Skeletal muscle satellite cell (primary cell): Measurements from ENCODE around the gene TTC33.
A peak's percentile ranks its signal among the peaks of the same experiment; 100 is the strongest.

Source experiments
- H3K27me3 ChIP-seq: 2 replicates; pipeline ENCODE4 v1.7.0; 2013; ENCODE audit warnings: low read length; ENCODE audit not compliant: control insufficient read depth, insufficient read depth
- H3K36me3 ChIP-seq: 2 replicates; pipeline ENCODE4 v1.7.0; 2013; ENCODE audit warnings: mild to moderate bottlenecking, control low read depth, low read length; ENCODE audit not compliant: insufficient read depth
- H3K4me1 ChIP-seq: 2 replicates; pipeline ENCODE4 v1.7.0; 2013; ENCODE audit warnings: low read length; ENCODE audit not compliant: control insufficient read depth, insufficient read depth
- H3K4me2 ChIP-seq: 2 replicates; pipeline ENCODE4 v1.7.0; 2013; ENCODE audit warnings: mild to moderate bottlenecking, low read length
- H3K4me3 ChIP-seq: 2 replicates; pipeline ENCODE4 v1.7.0; 2013; ENCODE audit warnings: low read length
- H3K9ac ChIP-seq: 2 replicates; pipeline ENCODE4 v1.7.0; 2013; ENCODE audit warnings: mild to moderate bottlenecking, low read depth, low read length, moderate library complexity
- H3K9me3 ChIP-seq: replicated peaks from 2 replicates; pipeline ENCODE4 v1.7.0; 2013; ENCODE audit warnings: mild to moderate bottlenecking, control low read depth, low read length

The TTC33 gene

DNA sequence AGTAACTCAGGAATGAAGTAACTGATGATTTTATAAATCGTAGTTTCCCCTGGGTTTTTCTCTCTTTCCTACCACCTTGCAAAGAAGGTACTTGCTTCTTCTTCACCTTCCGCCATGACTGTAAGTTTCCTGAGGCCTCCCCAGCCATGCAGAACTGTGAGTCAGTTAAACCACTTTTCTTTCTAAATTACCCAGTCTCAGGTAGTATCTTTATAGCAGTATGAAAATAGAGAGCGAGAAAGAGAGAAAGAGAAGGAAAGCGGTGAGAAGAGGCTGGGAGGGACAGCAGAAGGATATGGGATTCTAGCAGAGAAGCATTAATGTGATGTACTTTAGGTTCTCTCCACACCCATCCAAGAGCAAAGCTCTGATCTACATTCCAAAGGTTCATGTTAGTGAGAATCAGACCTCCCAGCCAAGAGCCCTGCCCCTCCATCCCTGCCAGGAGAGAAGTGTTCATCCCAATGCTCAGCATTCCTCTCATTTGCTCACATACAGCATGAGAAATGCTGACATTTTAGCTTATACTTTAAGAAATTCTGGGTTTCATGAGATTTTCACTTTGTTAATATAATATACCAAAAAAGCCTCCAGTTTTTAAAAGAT lies 261.0 kb downstream of the TTC33 start:
- Histone ChIP-seq H3K4me1 (peaks cover 20% of the 10 kb centered on the region), H3K9ac (no peak overlapping the region), H3K4me3 (no peak overlapping the region), H3K4me2 (no peak overlapping the region), H3K27me3 (no peaks in the 10 kb centered on the region), H3K9me3 (no peaks in the 10 kb centered on the region), H3K36me3 (no peaks in the 10 kb centered on the region)

DNA sequence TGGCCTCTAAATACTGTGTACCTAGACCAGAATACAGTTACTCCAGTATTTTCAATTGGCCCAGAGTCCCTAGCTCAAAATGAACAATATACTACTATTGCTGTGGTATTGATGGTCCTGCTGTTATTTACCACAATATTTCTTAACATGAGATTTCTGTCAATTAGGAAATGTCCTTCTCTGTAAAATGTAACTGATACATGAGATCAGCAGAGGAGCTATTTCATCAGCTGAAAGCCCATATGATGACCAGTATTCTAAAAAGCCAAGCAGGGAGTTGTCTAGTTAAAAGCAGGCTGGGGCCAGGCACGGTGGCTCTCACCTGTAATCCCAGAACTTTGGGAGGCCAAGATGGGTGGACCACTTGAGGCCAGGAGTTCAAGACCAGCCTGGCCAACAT lies 263.7 kb downstream of the TTC33 start:
- no peak overlapping the region for H3K4me3 ChIP-seq
- H3K4me2 ChIP-seq: no peak overlapping the region
- H3K36me3 ChIP-seq: no peaks in the 10 kb centered on the region
- no peak overlapping the region for H3K9ac ChIP-seq
- peaks cover 14% of the 10 kb centered on the region for H3K4me1 ChIP-seq
- H3K27me3 ChIP-seq: no peaks in the 10 kb centered on the region
- H3K9me3 ChIP-seq: no peaks in the 10 kb centered on the region

DNA sequence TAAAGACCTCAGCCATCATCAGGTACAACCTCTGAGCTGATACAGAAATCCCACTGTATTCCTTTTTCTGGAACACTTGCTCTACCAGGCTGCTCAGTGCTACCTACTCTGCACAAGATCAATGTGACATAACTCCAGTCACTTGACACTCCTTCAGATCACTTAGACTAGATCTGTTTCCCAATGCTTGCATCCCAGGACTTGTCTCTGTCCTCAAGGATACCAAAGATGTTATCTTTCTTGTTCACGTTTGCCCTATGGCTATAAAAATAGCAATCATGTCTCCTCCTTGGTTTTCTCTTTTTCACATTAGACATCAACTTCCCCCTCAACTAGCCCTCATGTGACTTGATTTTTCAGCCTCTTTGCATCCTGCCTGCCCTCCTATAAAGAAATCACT lies 264.1 kb downstream of the TTC33 start:
- Histone ChIP-seq H3K4me3 (no peak overlapping the region), H3K9ac (no peak overlapping the region), H3K4me2 (no peak overlapping the region), H3K36me3 (no peaks in the 10 kb centered on the region), H3K4me1 (peaks cover 14% of the 10 kb centered on the region), H3K9me3 (no peaks in the 10 kb centered on the region), H3K27me3 (no peaks in the 10 kb centered on the region)

DNA sequence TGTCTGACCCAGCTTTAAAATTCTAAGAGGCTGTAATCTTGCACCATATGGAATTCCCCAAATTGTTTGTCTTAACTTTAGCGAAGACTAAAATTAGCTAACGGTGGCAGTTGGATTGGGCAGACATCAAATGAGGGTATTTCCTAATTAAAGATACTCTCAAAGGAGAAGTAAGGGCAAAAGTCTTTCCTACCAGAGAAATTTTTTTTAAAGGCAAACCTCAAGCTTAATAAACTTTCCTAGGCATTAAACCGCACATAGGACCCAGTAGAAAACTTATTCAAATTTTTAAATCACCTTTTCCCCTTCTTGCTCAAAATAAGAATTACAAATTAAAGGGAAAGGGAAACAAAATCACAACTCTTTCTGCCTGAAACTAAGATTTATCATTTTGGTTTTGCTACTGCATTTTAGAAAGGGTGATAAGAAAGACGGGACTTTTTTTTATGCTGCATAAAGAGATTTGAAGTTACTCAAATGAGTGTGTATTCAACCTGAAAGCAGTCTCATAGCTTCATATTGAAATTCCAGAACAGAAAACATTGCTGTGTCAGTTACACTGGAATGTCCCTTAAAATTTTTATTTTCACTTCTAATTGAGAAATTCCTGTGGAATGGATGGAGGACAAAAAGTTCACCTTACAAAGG lies 265.2 kb downstream of the TTC33 start:
- peak overlapping the region; percentile 49 for H3K4me2 ChIP-seq
- H3K36me3 ChIP-seq: no peaks in the 10 kb centered on the region
- H3K4me1 ChIP-seq: peaks cover 15% of the 10 kb centered on the region

DNA sequence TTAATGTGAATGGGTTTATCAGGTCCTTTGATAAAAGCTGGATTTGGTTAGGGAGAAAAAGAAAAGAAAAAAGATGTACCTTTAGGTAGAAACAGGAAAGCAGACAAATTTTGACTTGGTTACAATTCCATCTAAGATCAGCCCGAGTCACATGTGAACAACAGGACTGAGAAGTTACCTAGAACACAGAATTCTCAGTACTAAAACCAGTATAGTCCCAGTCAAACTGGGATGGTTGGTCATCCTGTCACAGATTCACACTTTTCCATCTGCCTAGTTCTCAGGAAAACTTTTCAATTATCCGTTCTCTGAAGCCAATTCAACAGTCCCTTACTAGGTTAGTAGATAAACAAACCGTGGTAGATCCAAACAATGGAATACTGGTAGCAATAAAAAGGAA lies 266.3 kb downstream of the TTC33 start:
- Histone ChIP-seq H3K4me2 (no peak overlapping the region), H3K36me3 (no peaks in the 10 kb centered on the region), H3K9ac (no peak overlapping the region), H3K4me3 (no peak overlapping the region), H3K4me1 (peaks cover 20% of the 10 kb centered on the region), H3K9me3 (no peaks in the 10 kb centered on the region), H3K27me3 (no peaks in the 10 kb centered on the region)

More for the DNA sequence above, 265.2 kb downstream of the TTC33 start:
- Histone ChIP-seq H3K27me3 (no peaks in the 10 kb centered on the region), H3K9ac (peak overlapping the region; percentile 41), H3K4me3 (no peak overlapping the region), H3K9me3 (no peaks in the 10 kb centered on the region)

DNA sequence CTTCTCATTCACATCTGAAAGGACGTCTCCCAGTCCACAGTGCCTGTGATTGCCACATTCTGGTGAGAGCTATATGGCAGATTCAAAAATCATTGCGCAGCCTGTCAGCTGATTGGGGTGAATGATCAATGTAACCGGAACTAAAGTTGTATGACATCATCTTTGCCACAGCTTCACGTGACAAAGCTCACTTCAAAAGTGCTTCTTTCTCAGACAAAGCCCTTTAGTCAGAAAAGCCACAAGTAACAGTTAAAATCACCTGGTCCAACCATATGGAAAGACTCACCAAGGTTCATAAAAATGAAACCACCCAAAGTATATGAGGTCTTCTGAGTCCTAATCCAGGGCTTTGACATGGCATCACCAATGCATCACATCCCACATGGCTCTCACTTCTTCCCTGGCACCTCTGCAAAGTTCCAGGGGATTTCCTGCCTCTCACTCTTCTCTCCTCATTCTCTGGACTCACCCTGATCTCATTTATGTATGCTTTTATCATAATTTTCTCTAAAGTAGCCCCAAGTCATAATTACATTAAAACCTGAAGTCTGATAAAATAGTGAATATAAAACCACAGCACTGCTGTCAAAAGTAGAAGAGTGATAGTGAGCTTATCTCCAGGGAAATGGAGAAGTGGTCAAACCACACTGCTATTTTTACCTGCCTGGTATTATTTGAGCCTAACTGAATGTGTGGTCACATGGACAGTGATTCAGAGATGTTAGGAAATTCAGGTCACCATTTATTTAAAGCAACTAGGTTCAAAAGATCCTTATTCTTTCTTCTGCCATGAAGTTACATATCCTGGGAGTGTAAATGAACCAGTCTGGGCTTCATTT lies 269.1 kb downstream of the TTC33 start:
- H3K4me2 ChIP-seq: no peak overlapping the region

DNA sequence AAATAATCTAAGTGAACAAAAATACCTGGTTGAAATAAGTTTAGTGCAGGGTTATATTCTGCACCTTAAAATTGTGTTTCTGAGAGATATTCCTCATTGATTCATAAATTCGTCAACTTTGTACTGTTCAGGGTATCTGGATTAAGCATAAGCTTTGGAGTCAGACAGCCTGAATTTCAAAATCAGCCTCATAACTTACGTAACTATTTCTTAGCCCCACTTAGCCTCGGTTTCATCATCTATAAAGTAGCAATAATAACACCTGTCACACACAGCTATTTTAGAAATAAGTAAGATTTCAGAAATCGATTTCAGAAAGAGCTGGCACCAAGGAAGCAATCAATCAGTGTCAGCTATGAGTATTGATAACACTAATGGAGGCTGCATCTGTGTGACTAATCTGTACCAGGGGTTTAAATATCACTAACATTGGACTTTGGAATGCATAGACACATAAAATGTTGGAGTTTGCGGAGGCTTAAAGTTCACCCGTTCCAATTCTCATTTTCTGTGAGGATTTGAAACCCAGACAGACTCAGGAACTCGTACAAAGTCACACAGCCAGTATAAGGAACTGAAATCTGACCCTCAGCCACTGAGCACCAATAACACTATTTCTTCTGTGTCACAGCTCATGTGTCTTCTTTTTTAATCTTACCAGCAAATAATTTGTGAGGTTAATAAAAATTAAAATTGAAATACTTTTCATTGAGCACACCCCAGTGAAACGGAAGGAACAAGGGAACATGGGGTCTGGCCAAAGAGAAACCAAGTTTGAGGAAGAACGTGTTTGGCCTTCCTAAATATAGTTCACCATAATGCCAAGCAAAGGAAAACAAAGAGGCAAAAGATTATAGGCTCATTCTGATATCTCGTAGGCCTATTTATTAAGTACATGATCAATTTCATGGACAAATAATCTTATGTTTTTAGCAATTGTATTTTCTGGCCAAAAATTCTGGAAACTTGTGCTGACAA lies 270.5 kb downstream of the TTC33 start:
- Histone ChIP-seq H3K4me3 (no peak overlapping the region), H3K36me3 (no peaks in the 10 kb centered on the region), H3K9ac (no peak overlapping the region), H3K27me3 (no peaks in the 10 kb centered on the region), H3K4me1 (peaks cover 8% of the 10 kb centered on the region), H3K9me3 (no peaks in the 10 kb centered on the region), H3K4me2 (peak overlapping the region; percentile 11)

More for the DNA sequence above, 269.1 kb downstream of the TTC33 start:
- Histone ChIP-seq H3K36me3 (no peaks in the 10 kb centered on the region), H3K9me3 (no peaks in the 10 kb centered on the region), H3K9ac (no peak overlapping the region), H3K4me1 (peaks cover 20% of the 10 kb centered on the region), H3K27me3 (no peaks in the 10 kb centered on the region), H3K4me3 (no peak overlapping the region)

DNA sequence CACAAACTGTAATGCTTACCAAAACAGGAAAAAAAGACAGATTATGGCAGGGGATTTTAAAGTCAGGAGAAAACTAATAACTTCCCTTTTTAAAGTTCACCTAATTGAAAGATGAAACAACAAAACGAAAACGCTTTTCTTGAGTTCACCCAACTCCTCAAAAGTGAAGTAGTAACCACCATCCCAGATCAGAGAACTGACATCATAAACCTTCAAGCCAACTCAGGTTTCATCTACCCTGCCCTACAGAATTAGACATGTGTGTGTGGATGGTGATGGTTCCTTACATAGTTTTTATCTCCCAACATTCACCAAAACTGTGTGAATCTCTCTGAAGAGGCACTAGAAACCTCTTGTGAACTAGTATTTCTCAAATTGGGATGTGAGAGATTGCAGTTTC lies 271.3 kb downstream of the TTC33 start:
- H3K9ac ChIP-seq: no peak overlapping the region
- no peak overlapping the region for H3K4me2 ChIP-seq
- H3K9me3 ChIP-seq: no peaks in the 10 kb centered on the region
- peaks cover 6% of the 10 kb centered on the region for H3K4me1 ChIP-seq
- H3K27me3 ChIP-seq: no peaks in the 10 kb centered on the region
- H3K4me3 ChIP-seq: no peak overlapping the region
- no peaks in the 10 kb centered on the region for H3K36me3 ChIP-seq

DNA sequence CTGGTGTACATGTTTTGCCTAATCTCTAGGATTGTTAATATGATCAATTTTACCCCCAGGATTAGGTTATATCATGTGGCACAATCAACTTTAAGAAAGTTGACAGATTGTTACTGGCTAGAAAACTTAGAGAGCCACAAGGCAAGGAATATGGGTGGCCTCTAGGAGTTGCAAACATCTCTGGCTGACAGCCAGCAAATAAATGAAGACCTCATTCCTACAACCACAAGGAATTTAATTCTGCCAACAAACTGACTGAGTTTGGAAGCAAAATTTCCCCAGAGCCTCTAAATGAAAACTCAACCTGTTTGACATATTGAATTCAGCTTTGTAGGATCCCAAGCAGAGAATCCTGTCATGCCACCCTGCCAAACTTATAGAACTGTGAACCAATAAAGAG lies 272.4 kb downstream of the TTC33 start:
- peaks cover 15% of the 10 kb centered on the region for H3K4me1 ChIP-seq
- no peaks in the 10 kb centered on the region for H3K9me3 ChIP-seq
- no peaks in the 10 kb centered on the region for H3K36me3 ChIP-seq
- H3K4me3 ChIP-seq: no peak overlapping the region
- no peaks in the 10 kb centered on the region for H3K27me3 ChIP-seq
- no peak overlapping the region for H3K9ac ChIP-seq
- H3K4me2 ChIP-seq: no peak overlapping the region

DNA sequence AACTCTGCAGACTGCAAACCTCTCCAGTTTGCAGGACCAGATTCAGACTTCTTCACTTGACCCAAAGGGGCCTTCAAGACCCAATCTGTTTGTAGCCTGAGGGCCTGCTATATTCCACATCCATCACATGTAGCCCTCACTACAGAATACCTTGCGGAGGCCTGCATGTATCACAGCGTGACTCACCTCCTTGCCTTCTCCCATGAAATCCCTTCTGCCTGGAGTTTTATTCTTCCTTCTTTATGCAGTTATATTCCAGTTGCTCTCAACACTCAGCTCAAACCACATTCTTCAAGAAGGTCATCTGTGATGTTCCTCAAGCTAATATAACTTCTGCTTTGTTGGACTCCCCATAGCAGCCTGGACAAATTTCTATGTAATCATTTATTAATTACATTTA lies 274.5 kb downstream of the TTC33 start:
- H3K4me2 ChIP-seq: no peak overlapping the region
- peaks cover 31% of the 10 kb centered on the region for H3K4me1 ChIP-seq
- no peak overlapping the region for H3K9ac ChIP-seq
- no peaks in the 10 kb centered on the region for H3K27me3 ChIP-seq
- no peaks in the 10 kb centered on the region for H3K36me3 ChIP-seq
- no peak overlapping the region for H3K4me3 ChIP-seq
- H3K9me3 ChIP-seq: no peaks in the 10 kb centered on the region

DNA sequence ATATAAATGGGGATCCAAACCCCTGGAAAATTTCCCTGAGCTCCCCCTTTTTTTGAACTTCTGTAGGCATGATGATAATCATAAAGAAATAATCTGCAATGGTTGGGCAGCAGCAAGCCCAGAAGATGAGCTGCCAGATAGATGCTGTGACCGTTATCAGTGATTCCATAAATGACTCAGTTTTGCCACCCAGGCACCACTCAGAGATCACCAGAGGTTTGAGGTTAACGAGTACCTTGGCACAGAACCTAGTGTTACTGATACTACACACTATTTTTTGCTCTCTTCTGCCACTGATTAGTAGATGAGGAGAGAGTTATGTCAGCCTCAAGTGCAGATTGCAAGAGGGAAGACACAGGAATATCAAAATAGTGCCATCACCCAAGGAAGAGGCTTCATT lies 275.4 kb downstream of the TTC33 start:
- H3K36me3 ChIP-seq: no peaks in the 10 kb centered on the region
- no peaks in the 10 kb centered on the region for H3K27me3 ChIP-seq
- H3K4me3 ChIP-seq: no peak overlapping the region
- no peaks in the 10 kb centered on the region for H3K9me3 ChIP-seq
- H3K4me1 ChIP-seq: peaks cover 36% of the 10 kb centered on the region
- no peak overlapping the region for H3K9ac ChIP-seq
- H3K4me2 ChIP-seq: no peak overlapping the region
